C4-2B (cell line): ENCODE results near the gene PRR16.

Experiments
- H3K27ac ChIP-seq: fragments of 450-650 bp; 2 replicates; pipeline ENCODE4 v1.5.1; 2017
- CTCF ChIP-seq: fragments of 450-650 bp; conservative IDR thresholded peaks from 2 replicates; pipeline ENCODE4 v1.5.1; 2017; ENCODE audit warnings: mild to moderate bottlenecking
- ZFX ChIP-seq: fragments of 450-650 bp; IDR thresholded peaks from 2 replicates; pipeline ENCODE4 v1.6.1; 2017

The PRR16 gene

GRCh38 chr5:120600639-120601038 lies 136.5 kb downstream of the PRR16 start:
- TF ChIP-seq CTCF (no peak), ZFX (no peak)

GRCh38 chr5:120602033-120602432 lies 137.9 kb downstream of the PRR16 start:
- H3K27ac ChIP-seq = no peak overlapping the region
- TF ChIP-seq CTCF (no peak), ZFX (no peak)

More at GRCh38 chr5:120600639-120601038, 136.5 kb downstream of the PRR16 start:
- no peak overlapping the region for H3K27ac ChIP-seq

GRCh38 chr5:120604884-120605283 lies 140.8 kb downstream of the PRR16 start:
- H3K27ac ChIP-seq = no peak overlapping the region
- TF ChIP-seq CTCF (no peak), ZFX (no peak)

- no peak overlapping the region for H3K27ac ChIP-seq
- TF ChIP-seq ZFX (no peak), CTCF (no peak)
These were observed 141.4 kb downstream of the PRR16 start for GRCh38 chr5:120605325-120606079.

- no peak overlapping the region for H3K27ac ChIP-seq
- TF ChIP-seq CTCF = no peak
- TF ChIP-seq ZFX = no peak
These were observed 145.5 kb downstream of the PRR16 start for GRCh38 chr5:120609570-120609969.

- H3K27ac ChIP-seq = no peak overlapping the region
- TF ChIP-seq CTCF = no peak
- TF ChIP-seq ZFX = no peak
These were observed 146.0 kb downstream of the PRR16 start for GRCh38 chr5:120610145-120610544.

- H3K27ac ChIP-seq = no peak overlapping the region
- TF ChIP-seq CTCF = no peak
These were observed 149.6 kb downstream of the PRR16 start for GRCh38 chr5:120613729-120614128.
